OCI-LY3 (cell line): ENCODE data around the gene THSD7B.

Source experiments
- EZH2phosphoT487 ChIP-seq: fragments of 200-600 bp; shearing (Covaris generic); IDR thresholded peaks from 2 replicates; pipeline ENCODE4 v1.6.1; 2018; ENCODE audit warnings: antibody characterized with exemption, mixed run types, low read depth
- TF ChIP-seq, protein P1 (sequence below): fragments of 200-600, 300-600 bp; sonication (generic); IDR thresholded peaks from 2 replicates; pipeline ENCODE4 v1.5.1; 2014; ENCODE audit warnings: antibody characterized with exemption, low read length, low read depth

DNA sequence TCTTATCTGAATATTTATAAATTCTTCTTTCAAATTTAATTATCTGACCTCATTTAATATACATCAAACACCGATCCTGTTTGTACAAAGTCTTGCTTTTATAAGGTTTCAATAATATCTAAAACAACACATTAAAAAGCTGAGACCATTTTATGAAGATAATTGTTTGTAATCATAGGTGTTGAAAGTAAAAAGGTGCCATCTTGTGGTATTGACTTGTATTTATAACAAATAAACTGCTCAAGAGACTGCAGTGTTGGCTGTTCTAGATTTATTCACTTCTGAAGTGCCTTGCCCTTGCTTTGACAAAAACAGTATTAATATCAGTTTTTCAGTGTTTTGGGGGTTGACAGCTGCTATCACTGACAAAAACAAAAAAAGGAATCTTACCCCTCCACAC is 912.1 kb downstream of the THSD7B start:
- TF ChIP-seq, protein P1, sequence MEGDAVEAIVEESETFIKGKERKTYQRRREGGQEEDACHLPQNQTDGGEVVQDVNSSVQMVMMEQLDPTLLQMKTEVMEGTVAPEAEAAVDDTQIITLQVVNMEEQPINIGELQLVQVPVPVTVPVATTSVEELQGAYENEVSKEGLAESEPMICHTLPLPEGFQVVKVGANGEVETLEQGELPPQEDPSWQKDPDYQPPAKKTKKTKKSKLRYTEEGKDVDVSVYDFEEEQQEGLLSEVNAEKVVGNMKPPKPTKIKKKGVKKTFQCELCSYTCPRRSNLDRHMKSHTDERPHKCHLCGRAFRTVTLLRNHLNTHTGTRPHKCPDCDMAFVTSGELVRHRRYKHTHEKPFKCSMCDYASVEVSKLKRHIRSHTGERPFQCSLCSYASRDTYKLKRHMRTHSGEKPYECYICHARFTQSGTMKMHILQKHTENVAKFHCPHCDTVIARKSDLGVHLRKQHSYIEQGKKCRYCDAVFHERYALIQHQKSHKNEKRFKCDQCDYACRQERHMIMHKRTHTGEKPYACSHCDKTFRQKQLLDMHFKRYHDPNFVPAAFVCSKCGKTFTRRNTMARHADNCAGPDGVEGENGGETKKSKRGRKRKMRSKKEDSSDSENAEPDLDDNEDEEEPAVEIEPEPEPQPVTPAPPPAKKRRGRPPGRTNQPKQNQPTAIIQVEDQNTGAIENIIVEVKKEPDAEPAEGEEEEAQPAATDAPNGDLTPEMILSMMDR: peak; percentile 20; the same call in 1 of the 2 replicates
- TF ChIP-seq EZH2phosphoT487: no peak
